CD14-positive monocyte (primary cell): ENCODE results near the gene ZCCHC8. TPM values are rescaled to one million over a fixed set of nuclear protein-coding genes. Genes with fewer than 3 reads are reported as not detected.
A peak's percentile ranks its signal among the peaks of the same experiment; 100 is the strongest.

ENCODE experiments used
- DNase-seq, 3 donors: peaks; one replicate each; pipeline ENCODE4 v3.0.0-alpha.2; 2011 to 2022
- H2AFZ ChIP-seq: 2 replicates; pipeline ENCODE4 v1.6.0; 2012; ENCODE audit warnings: mild to moderate bottlenecking, low read depth, low read length, inconsistent platforms; ENCODE audit not compliant: insufficient read depth, poor library complexity, severe bottlenecking
- H3K27ac ChIP-seq, 2 donors: 1 replicate in 1 of 2; 2 replicates in 1 of 2; pipeline ENCODE4 v1.5.1; 2012 to 2013; ENCODE audit warnings: low read length in 2 of 2, control low read depth in 1 of 2, inconsistent platforms in 1 of 2, low read depth in 1 of 2, mild to moderate bottlenecking in 1 of 2
- H3K27me3 ChIP-seq, 2 donors: one replicate each; pipeline versions ENCODE4 v1.6.0 to v1.6.1; 2011 to 2013; ENCODE audit warnings: low read length in 2 of 2; ENCODE audit not compliant: control insufficient read depth in 2 of 2, insufficient read depth in 2 of 2
- H3K36me3 ChIP-seq, 2 donors: replicated peaks in 1 of 2; 1 replicate in 1 of 2; 2 replicates in 1 of 2; pipeline versions ENCODE4 v1.5.1 to v1.6.1; 2012 to 2013; ENCODE audit warnings: low read length in 2 of 2, control low read depth in 1 of 2, inconsistent platforms in 1 of 2, mild to moderate bottlenecking in 1 of 2; ENCODE audit not compliant: insufficient read depth in 2 of 2, control insufficient read depth in 1 of 2
- H3K4me1 ChIP-seq, 2 donors: 1 replicate in 1 of 2; 2 replicates in 1 of 2; pipeline versions ENCODE4 v1.5.1 to v1.6.1; 2012 to 2013; ENCODE audit warnings: low read length in 2 of 2, control low read depth in 1 of 2, inconsistent platforms in 1 of 2, mild to moderate bottlenecking in 1 of 2, moderate library complexity in 1 of 2; ENCODE audit not compliant: insufficient read depth in 2 of 2, control insufficient read depth in 1 of 2
- H3K4me2 ChIP-seq: replicated peaks from 2 replicates; pipeline ENCODE3; 2012; ENCODE audit warnings: low read length, moderate library complexity, mild to moderate bottlenecking; ENCODE audit not compliant: poor library complexity, severe bottlenecking; ENCODE audit errors: extremely low read depth
- H3K4me3 ChIP-seq, 3 experiments: fragments of 200-600 bp in 1 of 3; sonication (generic) in 1 of 3; replicated peaks in 1 of 3; 1 replicate in 2 of 3; 2 replicates in 1 of 3; pipeline ENCODE4 v1.5.1; 2011 to 2013; ENCODE audit warnings: low read length in 3 of 3, mild to moderate bottlenecking in 3 of 3, control low read depth in 2 of 3, low read depth in 2 of 3, inconsistent platforms in 1 of 3, moderate library complexity in 1 of 3
- H3K79me2 ChIP-seq: 2 replicates; pipeline ENCODE4 v1.6.0; 2012; ENCODE audit warnings: mild to moderate bottlenecking, control low read depth, inconsistent platforms, low read length, moderate library complexity; ENCODE audit not compliant: insufficient read depth
- H3K9ac ChIP-seq: 2 replicates; pipeline ENCODE4 v1.6.0; 2017; ENCODE audit warnings: low read length, mild to moderate bottlenecking; ENCODE audit not compliant: insufficient read depth, poor library complexity, severe bottlenecking
- H3K9me3 ChIP-seq, 2 donors: replicated peaks in 1 of 2; 1 replicate in 1 of 2; 2 replicates in 1 of 2; pipeline versions ENCODE4 v1.5.1 to v1.6.1; 2012 to 2013; ENCODE audit warnings: low read length in 2 of 2, control low read depth in 1 of 2; ENCODE audit not compliant: control insufficient read depth in 1 of 2, insufficient read depth in 1 of 2
- H4K20me1 ChIP-seq: 2 replicates; pipeline ENCODE4 v1.6.0; 2012; ENCODE audit warnings: mild to moderate bottlenecking, low read length, control low read depth, moderate library complexity; ENCODE audit not compliant: insufficient read depth
- H3K27ac Mint-ChIP-seq, 7 donors: one replicate each; pipeline ENCODE4 v1.8.0; 2020; ENCODE audit warnings: mild to moderate bottlenecking in 7 of 7, mixed read lengths in 7 of 7, moderate library complexity in 6 of 7, inconsistent platforms in 2 of 7
- H3K27me3 Mint-ChIP-seq, 3 donors: one replicate each; pipeline ENCODE4 v1.8.0; 2021 to 2022; ENCODE audit warnings: low read depth in 3 of 3, mild to moderate bottlenecking in 3 of 3, mixed read lengths in 3 of 3, moderate library complexity in 3 of 3, inconsistent platforms in 1 of 3
- H3K36me3 Mint-ChIP-seq, 2 donors: one replicate each; pipeline ENCODE4 v1.8.0; 2020; ENCODE audit warnings: mixed read lengths in 2 of 2, inconsistent platforms in 1 of 2, mild to moderate bottlenecking in 1 of 2
- H3K4me1 Mint-ChIP-seq: one replicate; pipeline ENCODE4 v1.8.0; 2020; ENCODE audit warnings: mild to moderate bottlenecking, mixed read lengths
- H3K4me3 Mint-ChIP-seq, 2 donors: one replicate each; pipeline ENCODE4 v1.8.0; 2020; ENCODE audit warnings: mild to moderate bottlenecking in 2 of 2, mixed read lengths in 2 of 2, moderate library complexity in 1 of 2
- H3K9me3 Mint-ChIP-seq, 7 donors: one replicate each; pipeline ENCODE4 v1.8.0; 2020 to 2022; ENCODE audit warnings: mixed read lengths in 7 of 7, mild to moderate bottlenecking in 6 of 7, moderate library complexity in 6 of 7, inconsistent platforms in 2 of 7
- CTCF ChIP-seq: fragments of 200-600 bp; IDR thresholded peaks from one replicate; pipeline ENCODE4 v1.8.0; 2022; ENCODE audit warnings: antibody characterized with exemption, mild to moderate bottlenecking
- WGBS: methylation state at CpG from one replicate; pipeline ENCODE4 v1.1.5; 2013; ENCODE audit warnings: missing lambda C conversion rate; ENCODE audit not compliant: insufficient coverage; 5-methylcytosine and 5-hydroxymethylcytosine counted together
- intact Hi-C, 2 donors: fragments of 100-400 bp; cut with micrococcal nuclease; formaldehyde crosslinking; loops; one replicate each; pipeline versions ENCODE4 v1.15.0 to v1.15.1; 2023
- polyA plus RNA-seq, 3 donors: library from polyadenylated mRNA; depleted of rRNA in 1 of 3; unstranded in 2 of 3; stranded (reverse) in 1 of 3; fragments of 300-500 nt in 2 of 3; fragments of >200 nt in 1 of 3; fragmentation: Illumina TruSeq in 2 of 3; gene quantifications; 1 replicate in 2 of 3; 2 replicates in 1 of 3; pipeline ENCODE4 v1.2.3, GENCODE V29; 2012 to 2021

The ZCCHC8 gene
- polyA plus RNA-seq, 3 donors = 2.5 to 25.4 (median 5.4) TPM

GRCh38 chr12:122526683-122527477 is 26.1 kb upstream of the ZCCHC8 start, which contains the start of the genes KNTC1 and RSRC2:
Gene KNTC1 (plus strand): TSS chr12:122527249. CDS start chr12:122530064, 2,815 bp downstream.
Gene RSRC2 (minus strand): TSS chr12:122526936. CDS start chr12:122526853, 83 bp downstream.
- Mint-ChIP-seq H3K27me3 (peaks cover 0 to 2% (median 0%) of the 10 kb centered on the region in 3 donors), H3K4me1 (peaks cover 28% of the 10 kb centered on the region), H3K36me3 (peaks cover 14 to 18% of the 10 kb centered on the region in 2 donors), H3K27ac (peak within 1 kb of the TSS in 1 of 7 donors; percentile 14), H3K4me3 (no peak within 1 kb of the TSS), H3K9me3 (no peaks in the 10 kb centered on the region)
- intact Hi-C loops = loop anchor here in 1 of 2 donors (10.0 kb wide), 1 partner anchor 228 kb away; the partner anchor contains the start of gene DENR
- H3K79me2 ChIP-seq = peaks cover 93% of the 10 kb centered on the region
- no peaks in the 10 kb centered on the region for H3K9me3 ChIP-seq
- peak within 1 kb of the TSS; percentile 73 to 100 (median 98) for H3K4me3 ChIP-seq
- peak; percentile 99 for DNase-seq
- H3K36me3 ChIP-seq = peaks cover 12 to 19% of the 10 kb centered on the region in 2 donors
- H3K9ac ChIP-seq = peak within 1 kb of the TSS; percentile 99
- peaks cover 41% of the 10 kb centered on the region for H4K20me1 ChIP-seq
- TF ChIP-seq CTCF = no peak
- no peaks in the 10 kb centered on the region for H3K27me3 ChIP-seq
- peak within 1 kb of the TSS; percentile 94 for H2AFZ ChIP-seq
- peaks cover 38 to 41% of the 10 kb centered on the region in 2 donors for H3K4me1 ChIP-seq
- under 1% methylated on average over 51 of the region's 51 CpGs for WGBS
- peak within 1 kb of the TSS; percentile 99 for H3K27ac ChIP-seq
- H3K4me2 ChIP-seq = peak within 1 kb of the TSS; percentile 99

- Histone ChIP-seq H2AFZ (no peak overlapping the region), H3K36me3 (peaks cover 39 to 44% of the 10 kb centered on the region in 2 donors), H3K4me2 (peak overlapping the region; percentile 99), H3K4me1 (peaks cover 38 to 41% of the 10 kb centered on the region in 2 donors), H4K20me1 (peaks cover 69% of the 10 kb centered on the region), H3K9ac (no peak overlapping the region), H3K79me2 (peaks cover 95% of the 10 kb centered on the region), H3K4me3 (peak overlapping the region in 1 of 3 experiments; percentile 100), H3K9me3 (no peaks in the 10 kb centered on the region), H3K27ac (peak overlapping the region in 1 of 2 donors; percentile 37), H3K27me3 (no peaks in the 10 kb centered on the region)
- intact Hi-C loops = loop anchor here in 1 of 2 donors (10.0 kb wide), 1 partner anchor 231 kb away; the partner anchor contains the start of gene DENR
- Mint-ChIP-seq H3K36me3 (peaks cover 34 to 43% of the 10 kb centered on the region in 2 donors), H3K9me3 (no peaks in the 10 kb centered on the region), H3K4me3 (peak overlapping the region; percentile 8 to 21), H3K4me1 (peaks cover 28% of the 10 kb centered on the region), H3K27ac (peak overlapping the region in 4 of 7 donors; percentile 51 to 70 (median 69)), H3K27me3 (peaks cover 0 to 2% (median 0%) of the 10 kb centered on the region in 3 donors)
- DNase-seq = no peak
- 58% methylated on average over 3 of the region's 8 CpGs for WGBS
- TF ChIP-seq CTCF = no peak
Measured at GRCh38 chr12:122523846-122524718, 23.4 kb upstream of the ZCCHC8 start.
